ENCODE data around the gene DAPK2.

Gene DAPK2

DNA sequence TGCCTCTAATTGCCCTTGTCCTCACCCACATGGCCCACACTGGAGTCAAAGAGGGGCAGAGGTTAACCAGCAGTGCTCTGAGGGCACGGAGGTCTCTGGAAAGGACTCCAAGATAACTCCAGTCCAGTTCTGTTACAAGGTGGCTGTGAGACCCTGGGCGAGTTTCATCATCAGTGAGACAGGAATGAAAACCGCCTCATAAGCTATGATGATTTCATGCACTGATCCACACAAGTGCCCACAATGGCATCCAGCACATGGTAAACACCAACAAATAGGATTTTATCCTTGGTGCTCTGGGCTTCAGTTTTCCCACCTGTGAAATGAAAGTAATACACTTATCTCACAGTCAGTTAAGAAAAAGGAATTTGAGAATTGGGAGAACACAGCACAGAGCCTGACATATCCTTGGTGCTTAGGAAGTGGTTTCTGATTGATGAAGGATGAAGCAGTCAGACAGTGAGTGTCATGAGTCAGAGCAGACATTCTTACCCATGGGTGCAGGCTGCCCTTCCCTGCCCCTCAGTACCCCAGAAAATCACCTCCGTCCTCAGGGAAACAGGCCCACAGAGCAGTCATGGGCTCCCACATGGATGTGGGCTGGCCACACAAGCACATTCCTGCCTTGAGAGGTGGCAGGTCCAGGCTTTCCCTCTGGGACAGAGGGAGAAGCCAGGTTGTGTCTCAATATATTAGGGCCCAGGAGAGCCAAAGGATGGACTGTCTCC, 48.4 kb downstream of the DAPK2 start:
- DNase-seq (ENCODE audit: low read depth in 2 of 2): no peak

DNA sequence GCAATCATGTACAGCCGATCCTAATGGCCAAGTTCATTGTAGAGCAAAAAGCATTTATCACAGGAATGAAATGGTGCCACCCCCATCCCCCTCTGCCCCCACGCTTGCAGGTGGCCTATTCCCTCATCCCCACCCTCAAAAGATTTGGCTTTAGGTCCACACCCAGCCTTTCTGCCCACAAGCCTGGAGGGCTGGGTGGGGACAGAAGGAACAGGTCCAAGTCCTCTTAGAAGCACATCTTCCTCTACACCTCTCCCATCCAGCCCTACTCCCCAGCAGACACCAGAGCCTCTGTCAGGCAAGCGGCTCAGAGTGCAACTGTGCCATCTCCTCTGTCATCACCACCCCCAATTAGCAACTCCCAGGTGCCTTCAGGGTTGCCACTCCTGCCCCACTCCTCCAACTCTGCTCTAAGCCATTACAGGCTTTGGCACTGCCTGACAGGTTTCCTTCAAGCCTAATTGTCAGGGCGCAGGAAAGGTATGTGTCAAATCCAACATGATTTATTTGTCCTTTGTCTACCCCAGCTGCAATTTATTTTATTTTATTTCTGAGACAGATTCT, 49.4 kb downstream of the DAPK2 start:
- no peak for DNase-seq (ENCODE audit: low read depth in 2 of 2)

GRCh38 chr15:63995789-63996188, 50.5 kb downstream of the DAPK2 start:
- DNase-seq (ENCODE audit: low read depth in 2 of 2): no peak

DNA sequence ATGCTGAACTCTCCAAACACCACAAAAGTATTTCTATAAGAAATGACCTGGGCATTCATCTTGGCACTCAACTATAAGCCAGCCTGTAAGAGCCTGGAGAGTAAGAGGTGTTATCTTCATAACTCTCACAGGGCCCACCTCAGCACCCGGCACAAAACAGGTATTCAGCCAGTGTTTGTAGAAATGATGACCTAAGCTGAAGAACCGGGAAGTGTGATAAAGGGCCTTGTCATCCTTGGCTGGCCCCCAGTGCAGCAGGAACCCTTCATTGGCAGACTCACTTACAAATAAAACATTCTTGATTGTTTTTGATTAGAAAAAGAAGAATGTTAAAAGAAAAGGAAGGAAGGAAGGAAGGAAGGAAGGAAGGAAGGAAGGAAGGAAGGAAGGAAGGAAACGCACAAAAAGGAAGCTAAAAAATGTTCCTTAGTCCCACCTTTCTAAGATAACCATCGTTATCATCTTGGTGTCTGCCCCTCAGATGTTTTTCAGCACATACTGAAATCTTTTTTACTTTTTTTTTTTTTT, 52.1 kb downstream of the DAPK2 start:
- no peak for DNase-seq (ENCODE audit: low read depth in 2 of 2)

DNA sequence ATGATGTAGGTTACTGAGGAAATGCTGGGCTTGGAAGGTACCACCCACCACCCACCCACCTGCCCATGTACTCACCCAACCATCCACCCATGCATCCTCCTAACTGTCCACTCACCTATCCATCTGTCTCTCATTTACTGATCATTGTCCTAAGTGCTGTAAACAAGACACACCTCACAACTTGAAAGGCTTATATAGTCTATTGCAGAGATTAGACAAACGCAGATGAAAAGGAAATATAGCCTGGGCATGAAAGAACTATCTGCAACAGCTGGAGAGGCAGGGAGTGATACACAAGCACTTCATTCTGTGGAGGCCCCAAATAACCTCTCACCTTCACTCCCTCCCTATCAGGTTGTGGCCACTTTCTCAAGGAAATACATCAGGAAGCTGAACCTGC, 54.0 kb downstream of the DAPK2 start:
- no peak for DNase-seq (ENCODE audit: low read depth in 2 of 2)

DNA sequence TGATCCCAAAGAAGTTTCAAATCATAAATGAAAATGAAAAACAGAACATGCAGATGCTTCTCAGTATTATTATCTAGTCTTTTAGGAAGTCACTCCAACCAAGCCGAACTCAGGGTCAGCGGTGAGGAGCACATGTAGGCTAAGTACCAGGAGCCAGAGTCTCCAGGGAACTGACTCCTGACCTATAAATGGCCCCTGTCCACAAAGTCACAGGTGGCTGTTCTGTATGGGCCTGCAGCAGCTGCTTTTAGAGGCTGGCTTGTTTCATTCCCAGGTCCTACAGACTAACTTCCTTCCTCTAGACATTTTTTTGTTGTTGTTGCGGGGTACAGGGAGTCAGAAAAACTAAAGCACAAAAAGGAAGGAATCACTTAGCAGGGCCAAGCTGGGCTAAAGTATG, 54.6 kb downstream of the DAPK2 start:
- no peak for DNase-seq (ENCODE audit: low read depth in 2 of 2)

- DNase-seq (ENCODE audit: low read depth in 2 of 2): no peak
Observed at GRCh38 chr15:63990454-63990853, 55.8 kb downstream of the DAPK2 start.

GRCh38 chr15:63987796-63988378, 58.4 kb downstream of the DAPK2 start:
- no peak for DNase-seq (ENCODE audit: low read depth in 2 of 2)

DNA sequence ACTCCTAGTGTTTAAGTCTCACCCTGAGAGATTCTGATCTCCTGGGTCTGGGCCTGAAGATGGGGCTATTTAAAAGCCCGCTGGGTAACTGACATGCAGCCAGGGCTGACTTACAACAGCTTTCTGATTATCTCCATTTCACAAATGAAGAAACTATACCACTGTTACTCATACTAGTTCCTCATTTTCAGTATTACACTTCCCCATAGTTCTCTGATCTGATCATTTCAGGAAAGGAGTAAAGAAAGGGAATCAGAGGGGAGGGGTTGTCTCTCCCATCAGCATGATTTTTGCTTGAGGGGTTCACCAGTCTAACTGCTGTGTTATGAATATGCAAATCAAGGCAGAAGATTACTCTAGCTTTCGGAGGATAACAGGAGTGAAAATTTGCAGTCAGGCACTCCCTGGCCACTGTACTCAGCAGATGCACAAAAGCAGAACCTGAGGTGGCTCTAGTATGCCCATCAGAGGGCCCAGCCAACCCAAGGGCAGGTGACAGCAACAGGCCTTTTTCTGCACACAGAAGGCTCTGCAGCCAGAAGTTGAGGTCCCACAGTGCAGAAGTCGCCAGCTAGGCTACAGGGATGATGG, 59.4 kb downstream of the DAPK2 start:
- no peak for DNase-seq (ENCODE audit: low read depth in 2 of 2)

- DNase-seq (ENCODE audit: low read depth in 2 of 2): no peak
Observed at GRCh38 chr15:63986185-63986680, 60.1 kb downstream of the DAPK2 start.

DNA sequence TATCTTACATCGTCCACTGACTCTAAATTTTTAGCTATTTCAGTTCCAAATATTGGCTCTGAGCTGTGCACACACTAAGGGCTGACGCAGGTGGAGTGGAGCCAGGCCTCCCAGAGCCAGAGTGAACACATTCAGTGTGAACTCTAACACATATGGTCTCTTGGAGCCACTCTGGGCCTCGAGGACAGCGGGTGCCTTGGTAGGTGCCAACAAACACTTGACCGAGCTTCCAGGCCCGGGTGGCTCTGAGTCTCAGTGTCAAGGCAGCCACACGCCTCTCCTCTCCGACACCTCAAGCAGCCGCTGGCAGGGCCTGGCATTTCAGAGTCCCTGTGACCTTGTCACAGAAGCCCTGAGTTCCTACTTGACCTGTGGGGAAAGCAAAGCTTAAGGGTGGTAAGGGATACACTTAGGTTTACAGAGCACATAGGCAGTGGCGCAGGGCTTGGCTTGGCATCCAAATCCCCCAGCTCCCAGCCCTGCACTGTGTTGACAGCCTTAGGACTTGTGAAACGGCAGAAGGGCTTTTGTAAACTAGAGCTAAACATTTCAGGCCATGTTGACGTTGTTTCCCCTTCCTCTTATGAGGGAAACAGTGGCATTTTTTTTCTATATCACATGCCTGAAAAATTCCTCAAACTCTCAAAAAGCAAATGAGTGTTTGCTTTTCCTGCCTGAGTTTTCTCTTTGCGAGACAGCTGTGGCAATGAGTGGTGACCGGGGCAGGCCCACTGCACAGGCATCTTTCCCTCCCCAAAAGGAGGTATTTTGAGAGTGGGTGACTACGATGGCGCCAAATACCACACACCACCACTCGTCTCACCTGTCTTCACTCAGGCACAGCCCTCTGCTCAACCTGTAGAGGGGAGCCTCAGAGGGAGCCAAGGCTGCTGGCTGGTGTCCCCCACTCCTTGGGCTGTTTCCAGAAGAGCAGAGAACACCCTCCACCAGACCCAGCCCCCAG, 60.8 kb downstream of the DAPK2 start:
- DNase-seq (ENCODE audit: low read depth in 2 of 2): no peak

DNA sequence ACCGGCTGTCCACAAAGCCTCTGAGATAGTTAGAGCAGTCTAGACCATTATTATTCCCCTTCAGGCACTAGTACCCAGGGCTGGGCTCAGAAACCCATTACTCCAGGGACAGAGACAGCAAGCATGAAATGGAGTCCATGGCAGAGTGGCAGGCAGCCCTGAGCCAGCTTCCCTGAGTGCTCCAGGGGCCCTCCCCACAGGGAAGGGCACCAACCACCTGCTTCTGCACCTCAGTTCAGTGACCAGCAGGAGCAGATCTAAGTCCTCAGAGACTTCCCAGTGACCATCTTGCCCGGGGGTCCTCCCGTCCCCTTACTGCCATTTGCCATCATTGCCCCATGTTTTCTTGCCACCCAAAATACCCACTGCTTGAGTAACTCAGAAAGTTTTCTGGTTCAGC, 62.0 kb downstream of the DAPK2 start:
- no peak for DNase-seq (ENCODE audit: low read depth in 2 of 2)

GRCh38 chr15:63983061-63983711, 63.1 kb downstream of the DAPK2 start:
- DNase-seq (ENCODE audit: low read depth in 2 of 2): no peak

DNA sequence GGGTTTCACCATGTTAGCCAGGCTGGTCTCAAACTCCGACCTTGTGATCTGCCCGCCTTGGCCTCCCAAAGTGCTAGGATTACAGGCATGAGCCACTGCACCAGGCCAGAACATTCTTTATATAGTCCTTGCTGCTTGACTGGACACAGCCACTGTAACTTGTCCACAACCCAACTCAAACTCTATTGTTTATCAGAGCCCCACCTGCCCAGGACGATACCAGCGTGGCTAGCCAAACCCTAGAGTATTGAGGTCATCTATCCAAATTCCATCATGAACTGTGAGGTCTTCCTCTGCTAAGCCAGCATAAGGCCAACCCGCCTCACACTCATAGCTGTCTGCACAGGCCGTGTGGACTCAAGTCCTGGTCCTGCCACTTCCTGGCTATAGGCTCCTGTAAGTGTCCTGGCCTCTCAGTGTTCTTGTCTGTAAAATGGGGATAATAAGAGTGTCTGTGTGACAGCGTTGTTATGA, 63.9 kb downstream of the DAPK2 start:
- no peak for DNase-seq (ENCODE audit: low read depth in 2 of 2)

DNA sequence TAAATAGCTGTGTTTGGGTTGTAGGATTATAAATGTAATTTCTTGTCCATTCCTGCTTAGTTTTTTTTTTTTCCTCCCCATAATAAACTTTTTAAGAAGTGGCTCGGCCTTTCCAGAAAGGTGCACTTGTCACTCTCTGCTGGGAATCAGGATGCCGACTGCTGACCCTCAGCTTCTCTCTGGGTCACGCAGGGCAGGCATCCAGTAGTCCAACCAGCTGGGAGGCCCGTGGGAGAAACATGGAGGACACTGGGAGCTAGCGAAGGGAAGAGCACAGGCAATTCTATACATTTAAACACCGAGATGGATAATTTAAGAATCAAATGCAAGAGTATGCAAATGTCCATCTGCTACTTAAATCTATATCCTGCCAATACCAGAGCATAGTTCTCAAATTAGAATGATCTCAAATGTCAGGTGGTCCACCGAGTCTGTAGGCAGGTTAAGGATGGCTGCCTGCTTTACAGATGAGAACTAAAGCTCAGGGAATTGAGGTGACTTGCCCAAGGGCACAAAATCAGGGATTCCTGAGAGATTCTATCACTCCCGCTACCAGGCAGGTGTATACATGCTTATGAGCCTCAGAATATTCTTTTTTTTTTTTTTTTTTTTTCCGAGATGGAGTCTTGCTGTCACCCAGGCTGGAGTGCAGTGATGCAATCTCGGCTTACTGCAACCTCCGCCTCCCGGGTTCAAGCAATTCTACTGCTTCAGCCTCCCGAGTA, 64.5 kb downstream of the DAPK2 start:
- no peak for DNase-seq (ENCODE audit: low read depth in 2 of 2)

DNA sequence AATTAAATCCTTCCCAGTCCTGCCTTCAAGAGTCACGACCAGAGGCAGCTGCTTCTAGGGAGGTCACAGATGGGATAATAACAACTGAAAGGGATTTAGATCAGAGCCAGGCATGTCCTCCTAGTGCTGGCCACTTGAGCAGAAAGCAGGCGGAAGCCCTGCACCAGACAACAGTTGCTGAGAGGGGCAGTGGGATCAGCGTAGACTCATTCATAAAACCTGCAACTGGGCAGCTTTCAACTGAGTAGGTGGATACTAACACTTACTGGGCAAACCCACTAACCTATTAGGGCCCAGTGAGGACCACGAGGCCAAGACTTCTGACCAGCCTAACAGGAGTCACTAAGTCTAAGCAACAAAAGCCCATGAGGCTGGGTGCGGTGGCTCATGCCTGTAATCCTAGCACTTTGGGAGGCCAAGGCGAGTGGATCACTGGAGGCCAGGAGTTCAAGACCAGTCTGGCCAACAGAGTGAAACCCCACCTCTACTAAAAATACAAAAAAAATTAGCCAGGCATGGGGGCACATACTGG, 67.0 kb downstream of the DAPK2 start:
- DNase-seq (ENCODE audit: low read depth in 2 of 2): no peak

DNA sequence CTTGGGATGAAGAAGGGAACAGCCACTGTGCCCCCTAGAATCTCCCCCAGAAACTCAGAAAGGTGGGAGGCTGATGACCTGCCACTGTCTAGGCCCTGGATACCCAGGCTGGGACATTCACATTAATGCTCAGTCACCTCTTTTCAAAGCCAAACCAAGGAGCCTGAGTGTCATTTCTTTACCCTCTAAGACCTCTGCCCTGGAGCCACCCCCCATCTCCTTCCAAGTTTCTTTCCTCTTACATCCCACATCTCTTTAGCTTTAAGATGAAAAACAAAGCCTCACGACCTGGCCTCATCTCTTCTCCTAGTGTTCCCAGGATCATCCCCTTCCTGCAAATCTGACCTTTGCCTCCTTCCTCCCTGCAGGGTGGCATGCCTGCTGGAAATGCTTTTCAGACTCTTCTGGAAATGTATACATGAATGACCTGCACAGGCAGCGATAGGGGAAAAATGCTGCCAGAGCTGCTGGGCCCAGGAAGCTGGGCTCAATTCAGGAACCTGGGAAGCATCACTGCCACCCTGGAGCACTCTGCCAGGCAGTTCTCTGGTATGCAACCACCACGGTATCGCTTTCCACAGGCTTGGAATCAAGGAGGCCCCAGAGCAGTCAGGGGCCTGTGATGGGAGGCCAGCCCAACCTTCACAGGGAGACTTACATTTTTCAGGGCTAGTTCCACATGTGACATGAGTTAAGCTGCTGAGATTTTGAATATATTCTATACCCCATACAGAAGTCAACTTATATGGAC, 67.6 kb downstream of the DAPK2 start:
- no peak for DNase-seq (ENCODE audit: low read depth in 2 of 2)

- DNase-seq (ENCODE audit: low read depth in 2 of 2): no peak
Observed at GRCh38 chr15:63977119-63977518, 69.2 kb downstream of the DAPK2 start.

GRCh38 chr15:63974021-63974420, 72.3 kb downstream of the DAPK2 start:
- no peak for DNase-seq (ENCODE audit: low read depth in 2 of 2)
